Gastrocnemius medialis (tissue), 4 donors: ENCODE results near the gene SDHA.

Source experiments
- POLR2A ChIP-seq, 2 donors: fragments of 450-650 bp; IDR thresholded peaks; one replicate each; pipeline ENCODE4 v1.6.1; 2017; ENCODE audit warnings: antibody characterized with exemption in 2 of 2, mild to moderate bottlenecking in 2 of 2, moderate library complexity in 2 of 2
- TF ChIP-seq, protein P1 (sequence below), 5 experiments: fragments of 450-650 bp in 3 of 5; fragments of 200-600 bp in 2 of 5; sonication (generic) in 2 of 5; IDR thresholded peaks in 4 of 5; conservative IDR thresholded peaks in 1 of 5; 1 replicate in 4 of 5; 2 replicates in 1 of 5; pipeline ENCODE4 v1.5.1; 2016 to 2019; ENCODE audit warnings: antibody characterized with exemption in 5 of 5, mild to moderate bottlenecking in 3 of 5, moderate library complexity in 3 of 5

GRCh38 chr5:169071-169727 lies 48.9 kb upstream of the SDHA start:
- TF ChIP-seq, protein P1, sequence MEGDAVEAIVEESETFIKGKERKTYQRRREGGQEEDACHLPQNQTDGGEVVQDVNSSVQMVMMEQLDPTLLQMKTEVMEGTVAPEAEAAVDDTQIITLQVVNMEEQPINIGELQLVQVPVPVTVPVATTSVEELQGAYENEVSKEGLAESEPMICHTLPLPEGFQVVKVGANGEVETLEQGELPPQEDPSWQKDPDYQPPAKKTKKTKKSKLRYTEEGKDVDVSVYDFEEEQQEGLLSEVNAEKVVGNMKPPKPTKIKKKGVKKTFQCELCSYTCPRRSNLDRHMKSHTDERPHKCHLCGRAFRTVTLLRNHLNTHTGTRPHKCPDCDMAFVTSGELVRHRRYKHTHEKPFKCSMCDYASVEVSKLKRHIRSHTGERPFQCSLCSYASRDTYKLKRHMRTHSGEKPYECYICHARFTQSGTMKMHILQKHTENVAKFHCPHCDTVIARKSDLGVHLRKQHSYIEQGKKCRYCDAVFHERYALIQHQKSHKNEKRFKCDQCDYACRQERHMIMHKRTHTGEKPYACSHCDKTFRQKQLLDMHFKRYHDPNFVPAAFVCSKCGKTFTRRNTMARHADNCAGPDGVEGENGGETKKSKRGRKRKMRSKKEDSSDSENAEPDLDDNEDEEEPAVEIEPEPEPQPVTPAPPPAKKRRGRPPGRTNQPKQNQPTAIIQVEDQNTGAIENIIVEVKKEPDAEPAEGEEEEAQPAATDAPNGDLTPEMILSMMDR (IDR thresholded peaks at IDR 0.05 in 4 of 5, conservative IDR thresholded peaks at IDR 0.05 in 1 of 5), result no peak
- no peak for TF ChIP-seq POLR2A (IDR thresholded peaks at IDR 0.05)
